ENCODE data around the gene REV3L.

DNA sequence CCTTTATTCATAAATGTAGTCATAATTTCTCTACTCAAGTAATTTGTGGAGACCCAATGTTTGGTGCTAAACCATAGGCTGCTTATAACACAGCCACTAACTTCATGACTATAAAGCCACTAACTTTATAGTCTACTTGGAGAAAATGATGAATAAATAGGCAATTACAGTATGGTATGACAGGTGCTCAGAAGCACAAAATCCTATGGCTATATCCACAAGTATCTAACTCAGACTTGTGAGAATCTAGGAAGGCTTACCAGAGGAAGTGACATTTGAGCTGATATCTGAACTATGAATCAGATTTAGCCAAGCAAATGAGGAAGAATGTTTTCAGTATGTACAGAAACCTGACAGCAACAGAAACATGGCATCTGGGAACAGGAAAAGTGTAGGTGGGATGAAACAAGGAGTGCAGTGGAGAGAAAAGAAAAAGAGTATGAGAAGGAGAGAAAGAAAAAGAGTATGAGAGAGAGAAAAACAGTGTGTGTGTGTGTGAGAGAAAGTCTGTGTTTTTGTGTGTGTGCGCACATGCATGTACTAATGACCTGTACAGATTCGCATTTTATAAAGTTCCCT, 59.9 kb downstream of the REV3L start:
- no peak for TF ChIP-seq POLR2A (IDR thresholded peaks at IDR 0.05)
- TF ChIP-seq, protein P1, sequence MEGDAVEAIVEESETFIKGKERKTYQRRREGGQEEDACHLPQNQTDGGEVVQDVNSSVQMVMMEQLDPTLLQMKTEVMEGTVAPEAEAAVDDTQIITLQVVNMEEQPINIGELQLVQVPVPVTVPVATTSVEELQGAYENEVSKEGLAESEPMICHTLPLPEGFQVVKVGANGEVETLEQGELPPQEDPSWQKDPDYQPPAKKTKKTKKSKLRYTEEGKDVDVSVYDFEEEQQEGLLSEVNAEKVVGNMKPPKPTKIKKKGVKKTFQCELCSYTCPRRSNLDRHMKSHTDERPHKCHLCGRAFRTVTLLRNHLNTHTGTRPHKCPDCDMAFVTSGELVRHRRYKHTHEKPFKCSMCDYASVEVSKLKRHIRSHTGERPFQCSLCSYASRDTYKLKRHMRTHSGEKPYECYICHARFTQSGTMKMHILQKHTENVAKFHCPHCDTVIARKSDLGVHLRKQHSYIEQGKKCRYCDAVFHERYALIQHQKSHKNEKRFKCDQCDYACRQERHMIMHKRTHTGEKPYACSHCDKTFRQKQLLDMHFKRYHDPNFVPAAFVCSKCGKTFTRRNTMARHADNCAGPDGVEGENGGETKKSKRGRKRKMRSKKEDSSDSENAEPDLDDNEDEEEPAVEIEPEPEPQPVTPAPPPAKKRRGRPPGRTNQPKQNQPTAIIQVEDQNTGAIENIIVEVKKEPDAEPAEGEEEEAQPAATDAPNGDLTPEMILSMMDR (IDR thresholded peaks at IDR 0.05 in 4 of 5, conservative IDR thresholded peaks at IDR 0.05 in 1 of 5): no peak

Measured in gastrocnemius medialis (tissue), 4 donors.